HG02678 (cell line): ENCODE measurements around the gene NUP62CL.

Experiments
- ATAC-seq: cut with Tn5 transposase; IDR thresholded peaks from one replicate; pipeline ENCODE4 v1.9.1; 2021; ENCODE audit warnings: mild to moderate bottlenecking, moderate library complexity; ENCODE audit not compliant: unreplicated experiment

Gene NUP62CL

GRCh38 chrX:107154787-107155620, 51.2 kb downstream of the NUP62CL start:
- ATAC-seq: no peak

DNA sequence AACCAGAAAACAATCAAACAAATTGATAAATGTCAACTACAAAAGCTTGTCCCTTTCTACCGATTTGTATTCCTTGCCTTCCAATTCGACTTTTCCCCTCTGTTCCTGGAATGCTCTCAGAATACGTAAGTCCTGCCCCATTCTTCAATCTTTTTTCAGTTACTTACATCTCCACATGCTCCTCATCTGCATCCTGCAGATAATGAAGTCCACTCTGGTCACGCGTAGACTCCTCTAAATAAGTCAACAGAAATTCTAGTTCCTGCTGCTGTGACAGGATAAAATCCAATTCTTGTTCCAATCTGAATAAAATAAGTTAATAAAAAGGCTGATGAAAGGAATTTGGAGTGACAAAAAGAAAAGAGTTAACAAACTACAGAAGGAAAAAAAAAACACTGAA, 53.2 kb downstream of the NUP62CL start:
- ATAC-seq: no peak

DNA sequence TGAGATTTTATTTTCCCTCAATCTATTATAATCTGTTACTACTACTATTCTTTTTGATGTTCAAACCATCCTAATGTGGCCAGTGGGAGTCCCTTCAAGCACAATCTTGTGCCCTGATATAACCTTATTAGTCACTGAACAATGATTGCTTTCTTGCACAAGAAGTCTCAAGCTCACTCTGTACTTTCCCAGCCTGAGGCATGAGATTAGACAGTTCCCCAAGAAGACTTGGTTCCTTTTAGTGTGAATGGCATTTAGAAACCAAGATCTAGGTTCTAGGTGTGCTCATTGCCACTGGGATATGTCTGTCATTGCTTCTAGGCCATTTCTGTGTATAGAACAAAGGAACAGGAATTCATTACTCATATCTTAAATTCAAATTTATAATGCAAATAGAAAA, 59.6 kb downstream of the NUP62CL start:
- no peak for ATAC-seq

DNA sequence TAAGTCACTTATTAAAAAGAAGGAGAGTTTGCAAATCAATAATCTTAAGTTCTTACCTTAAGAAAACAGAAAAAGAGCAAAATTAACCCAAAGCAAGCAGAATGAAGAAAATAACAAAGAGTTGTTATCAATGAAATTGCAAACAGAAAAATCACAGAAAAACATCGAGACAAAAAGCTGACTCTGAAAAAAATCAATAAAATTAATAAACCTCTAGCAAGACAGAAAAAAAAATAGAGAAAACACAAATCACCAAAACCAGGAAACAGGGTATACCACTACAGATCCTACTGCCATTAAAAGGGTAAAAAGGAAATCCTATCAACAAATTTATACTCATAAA, 70.3 kb downstream of the NUP62CL start:
- ATAC-seq: no peak

DNA sequence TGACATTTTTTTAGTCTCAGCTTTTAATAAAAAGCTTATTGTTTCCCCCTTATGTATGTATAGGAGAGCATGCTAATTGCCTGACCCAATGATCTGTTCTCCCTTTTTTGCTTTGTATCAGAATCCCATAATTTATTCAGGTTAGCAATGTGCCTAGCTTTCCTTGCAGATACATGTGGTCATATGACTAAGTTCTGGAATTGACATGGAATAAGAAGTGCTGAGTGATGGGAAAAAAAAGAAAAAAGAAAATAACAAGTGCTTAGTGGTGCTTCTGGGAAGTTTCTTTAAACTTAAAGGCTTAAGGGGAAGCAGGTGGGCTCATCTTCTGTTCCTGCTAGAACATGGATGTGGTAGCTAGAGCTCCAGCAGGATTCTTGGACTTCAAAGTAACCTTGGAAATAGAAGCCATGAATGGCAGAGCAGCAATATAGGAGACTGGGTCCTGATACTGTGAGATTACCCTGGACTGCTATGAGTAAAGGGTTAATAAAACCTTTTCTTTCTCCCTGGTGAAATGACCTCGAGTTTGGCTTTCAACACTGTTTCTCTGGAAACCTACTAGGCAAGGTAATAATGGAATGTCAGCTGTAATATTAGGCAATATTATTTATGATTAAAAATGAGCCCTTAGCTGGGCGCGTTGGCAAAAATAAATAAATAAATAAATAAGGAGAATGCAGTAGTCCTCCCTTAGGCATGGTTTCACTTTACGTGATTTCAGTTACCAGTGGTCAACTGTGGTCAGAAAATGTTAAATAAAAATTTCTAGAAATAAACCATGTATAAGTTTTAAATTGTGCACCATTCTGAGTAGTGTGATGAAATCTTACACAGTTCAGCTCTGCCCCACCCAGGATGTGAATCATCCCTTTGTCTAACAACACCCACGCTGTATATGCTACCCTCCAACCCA, 70.9 kb downstream of the NUP62CL start:
- ATAC-seq: no peak

DNA sequence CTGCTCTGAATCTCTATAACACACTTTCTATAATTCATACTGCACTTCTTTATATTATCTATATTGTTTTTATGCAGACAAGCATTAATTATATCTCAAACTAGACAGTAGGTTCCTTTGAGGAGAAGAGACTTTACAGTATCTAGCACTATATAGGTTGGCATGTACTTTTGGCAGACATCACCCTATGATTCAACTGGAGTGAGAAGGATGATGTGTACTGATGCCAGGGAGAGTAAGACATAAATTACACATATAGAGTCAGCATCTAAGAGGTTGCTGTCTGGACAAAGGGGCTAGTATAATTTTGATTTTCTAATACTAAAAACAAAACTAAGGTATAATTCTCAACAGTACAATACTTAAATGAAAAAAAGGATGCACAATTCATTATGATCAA, 82.5 kb downstream of the NUP62CL start:
- ATAC-seq: no peak

- ATAC-seq: no peak
Measured at GRCh38 chrX:107119283-107119682, 87.0 kb downstream of the NUP62CL start.

GRCh38 chrX:107118322-107119147, 87.7 kb downstream of the NUP62CL start, which contains the start of gene RBM41:
TSS of gene RBM41 (minus strand) at chrX:107118822. CDS start at chrX:107118773, 49 bp downstream.
- peak; percentile 100 for ATAC-seq

DNA sequence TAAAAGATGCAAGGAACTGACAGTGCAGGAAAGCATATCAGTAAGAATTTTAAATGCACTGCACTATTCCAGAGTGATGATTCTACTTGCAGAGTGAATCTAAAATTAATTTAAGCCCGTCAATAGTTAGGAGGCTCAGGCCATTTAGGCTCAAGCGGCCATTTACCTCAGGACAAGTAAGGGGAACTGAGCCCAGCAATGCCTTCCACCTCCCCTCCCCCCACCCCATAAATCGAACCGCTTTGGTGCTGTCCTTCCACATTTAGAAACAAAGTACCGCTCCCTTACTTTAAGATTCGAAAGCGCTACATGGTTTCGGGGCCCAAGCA, 88.3 kb downstream of the NUP62CL start:
- ATAC-seq: no peak

- ATAC-seq: no peak
Measured at GRCh38 chrX:107107459-107107858, 98.8 kb downstream of the NUP62CL start.

DNA sequence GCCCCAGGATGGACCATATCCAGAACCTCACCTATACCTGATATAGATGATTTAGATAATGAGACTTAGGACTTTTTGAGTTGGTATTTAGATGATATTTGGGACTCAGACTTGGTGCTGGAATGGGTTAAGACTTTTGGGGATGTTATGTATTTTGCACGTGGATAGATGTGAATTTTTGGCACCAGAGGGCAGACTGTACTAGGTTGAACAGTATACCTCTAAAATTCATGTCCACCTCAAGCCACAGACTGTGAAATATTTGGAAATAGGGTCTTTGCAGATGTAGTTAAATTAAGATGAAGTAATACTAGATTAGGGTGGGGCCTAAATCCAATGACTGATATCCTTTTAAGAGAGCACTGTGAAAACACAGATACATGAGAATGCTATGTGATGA, 103.3 kb downstream of the NUP62CL start:
- no peak for ATAC-seq

DNA sequence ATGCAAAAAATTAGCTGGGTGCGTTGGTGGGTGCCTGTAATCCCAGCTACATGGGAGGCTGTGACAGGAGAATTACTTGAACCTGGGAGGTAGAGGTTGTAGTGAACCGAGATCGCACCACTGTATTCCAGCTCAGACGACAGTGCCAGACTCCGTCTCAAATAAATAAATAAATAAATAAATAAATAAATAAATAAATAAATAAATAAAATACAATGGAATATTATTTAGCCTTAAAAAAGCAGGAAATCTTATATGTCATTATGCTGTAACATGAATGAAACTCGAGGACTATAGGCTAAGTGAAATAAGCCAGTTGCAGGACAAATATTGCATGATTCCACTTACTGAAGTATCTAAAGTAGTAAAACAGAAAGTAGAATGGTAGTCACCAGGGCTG, 130.1 kb downstream of the NUP62CL start:
- no peak for ATAC-seq
